Measurements from ENCODE around the gene MBNL1. TPM values are rescaled to one million over a fixed set of nuclear protein-coding genes. Genes with fewer than 3 reads are reported as not detected.

Gene MBNL1
- total and polyA plus RNA-seq, 8 donors: 15.2 to 73.2 (median 40.2) TPM

DNA sequence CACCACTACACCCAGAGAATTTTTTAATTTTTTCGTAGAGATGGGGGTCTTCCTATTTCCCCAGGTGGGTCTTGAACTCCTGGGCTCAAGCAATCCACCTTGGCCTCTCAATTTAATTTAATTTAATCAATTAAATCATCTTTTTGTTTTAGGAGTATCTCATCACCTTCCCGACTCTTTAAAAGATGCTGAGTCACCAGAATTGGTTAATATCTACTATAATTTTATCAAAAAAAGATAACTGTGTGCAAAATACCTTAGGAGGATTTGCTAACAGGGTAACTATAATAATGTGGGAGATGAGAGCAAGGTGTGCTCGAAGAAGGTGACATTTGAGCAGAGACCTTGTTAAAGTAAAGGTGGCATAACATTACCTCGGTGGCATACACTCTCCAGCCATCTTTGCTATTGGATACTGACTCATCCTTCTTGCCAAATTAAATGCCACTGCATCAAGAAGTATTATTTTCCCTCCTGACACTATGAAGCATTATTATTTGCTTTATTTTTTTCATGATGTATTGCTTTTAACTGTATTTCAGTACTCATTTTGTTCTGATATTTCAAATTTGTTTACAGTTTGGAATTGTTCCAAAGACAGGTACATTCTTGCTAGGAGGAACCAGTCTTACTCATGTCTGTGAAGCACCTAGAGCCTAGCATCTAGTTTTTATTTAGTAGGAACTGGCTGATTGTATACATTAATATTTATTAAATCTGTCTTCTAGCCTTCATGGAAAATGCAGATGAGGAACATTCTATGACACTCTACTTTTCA, 200.7 kb downstream of the MBNL1 start:
- Histone ChIP-seq H3K27me3 (no peaks in the 10 kb centered on the region), H3K9me3 (no peaks in the 10 kb centered on the region), H3K36me3 (no peaks in the 10 kb centered on the region), H3K27ac (no peak overlapping the region), H3K4me3 (no peak overlapping the region), H3K4me1 (no peaks in the 10 kb centered on the region)
- 70 to 74% methylated on average over 4 of the region's 4 CpGs for WGBS, 2 donors
- TF ChIP-seq CTCF (IDR thresholded peaks at IDR 0.05): no peak
- FAIRE-seq (no peak), DNase-seq (no peak), ATAC-seq (no peak)
- intact Hi-C loops (cut with DNase I): no loop called here

GRCh38 chr3:152470095-152470494, 201.4 kb downstream of the MBNL1 start:
- no peak overlapping the region for H3K4me3 ChIP-seq
- no peak overlapping the region for H3K27ac ChIP-seq
- no peaks in the 10 kb centered on the region for H3K4me1 ChIP-seq
- FAIRE-seq (no peak), ATAC-seq (no peak), DNase-seq (no peak)
- TF ChIP-seq CTCF (IDR thresholded peaks at IDR 0.05): no peak
- 92 to 93% methylated on average over 4 of the region's 4 CpGs for WGBS, 2 donors
- H3K27me3 ChIP-seq: no peaks in the 10 kb centered on the region
- no peaks in the 10 kb centered on the region for H3K9me3 ChIP-seq
- no peaks in the 10 kb centered on the region for H3K36me3 ChIP-seq
- intact Hi-C loops (cut with DNase I): no loop called here

- Histone ChIP-seq H3K4me1 (no peaks in the 10 kb centered on the region), H3K27ac (no peak overlapping the region), H3K27me3 (no peaks in the 10 kb centered on the region), H3K36me3 (no peaks in the 10 kb centered on the region), H3K9me3 (no peaks in the 10 kb centered on the region), H3K4me3 (no peak overlapping the region)
- intact Hi-C loops (cut with DNase I): no loop called here
- no peak for FAIRE-seq
- 44% methylated on average over 1 of the region's 1 CpG for WGBS, 2 donors
- DNase-seq: no peak
- no peak for ATAC-seq
- TF ChIP-seq CTCF (IDR thresholded peaks at IDR 0.05): no peak
Observed at GRCh38 chr3:152470893-152471292, 202.2 kb downstream of the MBNL1 start.

DNA sequence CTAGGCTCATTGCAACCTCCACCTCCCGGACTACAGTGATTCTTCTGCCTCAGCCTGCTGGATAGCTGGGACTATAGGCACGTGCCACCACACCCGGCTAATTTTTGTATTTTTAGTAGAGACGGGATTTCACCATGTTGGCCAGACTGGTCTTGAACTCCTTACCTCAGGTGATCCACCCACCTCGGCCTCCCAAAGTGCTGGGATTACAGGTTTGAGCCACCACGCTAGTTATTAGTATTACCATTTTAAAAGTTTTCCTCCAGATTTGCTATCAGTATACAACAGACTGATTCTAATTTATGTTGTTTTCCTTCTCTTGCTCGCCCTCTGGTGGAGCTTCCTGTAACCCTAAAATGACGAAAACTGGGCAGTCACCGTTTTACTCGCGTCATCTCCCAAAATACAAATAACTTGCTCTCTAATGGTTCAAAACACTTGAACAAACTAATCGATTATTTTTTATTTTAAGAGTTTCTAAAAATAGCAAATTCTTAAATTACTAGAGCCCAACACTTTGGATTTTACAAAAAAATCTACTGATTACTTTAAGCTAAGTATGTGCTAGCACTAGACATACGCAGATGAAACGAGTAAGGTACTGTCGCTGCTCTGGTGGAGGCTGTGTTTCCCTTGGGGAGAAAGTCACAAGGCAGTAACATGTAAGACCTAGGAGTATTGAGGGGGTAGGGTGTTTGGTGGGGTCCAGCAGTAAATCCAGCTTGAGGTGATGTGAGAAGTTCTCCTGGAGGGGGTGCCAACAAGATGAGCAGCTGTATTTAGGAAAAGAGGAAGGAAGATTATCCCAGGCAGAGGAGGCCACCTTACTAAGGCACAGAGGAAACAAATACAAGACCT, 203.3 kb downstream of the MBNL1 start:
- Histone ChIP-seq H3K27ac (no peak overlapping the region), H3K4me3 (peak overlapping the region in 1 of 4 donors; percentile 20), H3K4me1 (no peaks in the 10 kb centered on the region), H3K27me3 (no peaks in the 10 kb centered on the region), H3K9me3 (no peaks in the 10 kb centered on the region), H3K36me3 (no peaks in the 10 kb centered on the region)
- peak in 5 of 6 donors; percentile 34 to 67 (median 47) for DNase-seq
- intact Hi-C loops (cut with DNase I): no loop called here
- peak; percentile 34 to 73 (median 55) for TF ChIP-seq CTCF (IDR thresholded peaks at IDR 0.05)
- ATAC-seq: peak; percentile 89 to 96 (median 92)
- 23 to 24% methylated on average over 15 of the region's 15 CpGs for WGBS, 2 donors
- FAIRE-seq: peak; percentile 75

- Histone ChIP-seq H3K27ac (no peak overlapping the region), H3K27me3 (no peaks in the 10 kb centered on the region), H3K36me3 (no peaks in the 10 kb centered on the region), H3K4me3 (no peak overlapping the region), H3K4me1 (no peaks in the 10 kb centered on the region), H3K9me3 (no peaks in the 10 kb centered on the region)
- no peak for FAIRE-seq
- no peak for TF ChIP-seq CTCF (IDR thresholded peaks at IDR 0.05)
- intact Hi-C loops (cut with DNase I): no loop called here
- 80 to 84% methylated on average over 3 of the region's 3 CpGs for WGBS, 2 donors
- no peak for DNase-seq
- ATAC-seq: no peak
Observed at GRCh38 chr3:152472672-152472954, 203.9 kb downstream of the MBNL1 start.
